Posterior vena cava (tissue), 2 donors: ENCODE data around the gene LDLRAD4. TPM values are rescaled to one million over a fixed set of nuclear protein-coding genes. Genes with fewer than 3 reads are reported as not detected.

ENCODE experiments used
- DNase-seq: peaks from one replicate; pipeline ENCODE4 v3.0.0-alpha.2; 2020; ENCODE audit warnings: low spot score
- intact Hi-C, 2 donors: fragments of 100-400 bp; cut with DNase I; formaldehyde crosslinking; loops; one replicate each; pipeline versions ENCODE4 v1.14.1 to v1.14.2; 2022 to 2023
- total RNA-seq, 2 donors: library from RNA; stranded (reverse); fragmentation: NEBNext Ultra II Directional; extraction: Animal tissue kit (Norgen Biotek cat#: 25700); gene quantifications; one replicate each; pipeline ENCODE4 v1.2.1, GENCODE V29; 2021
- donor health status: DM: yes; HTN: yes; CAD: no.
- donor health status: DM: yes; HTN: yes; CAD: no.

Gene LDLRAD4
- total RNA-seq, 2 donors from 2014 or later: 52.3 to 74.8 TPM

GRCh38 chr18:13511961-13512577 is 293.5 kb downstream of the LDLRAD4 start:
- no peak for DNase-seq
- intact Hi-C loops: no loop called here

DNA sequence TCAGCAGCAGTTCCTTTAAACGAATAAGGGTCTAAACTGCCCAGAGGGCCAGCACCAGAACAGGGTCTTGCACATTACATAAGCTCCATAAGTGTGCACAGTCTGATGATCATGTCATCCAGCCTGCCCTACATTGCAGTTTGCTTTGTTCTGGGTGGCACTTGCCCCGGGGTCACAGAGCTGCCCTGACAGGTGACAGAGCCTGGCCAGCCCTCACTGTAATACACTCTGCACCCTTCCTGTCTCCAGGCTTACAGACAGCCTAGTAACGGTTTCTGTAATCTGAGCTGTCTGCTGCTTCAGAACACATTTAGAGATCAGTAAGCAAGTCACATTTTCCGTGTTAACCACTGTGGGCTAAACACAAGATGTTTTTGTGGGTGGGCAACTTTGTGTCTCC is 294.5 kb downstream of the LDLRAD4 start:
- no peak for DNase-seq
- intact Hi-C loops: no loop called here

GRCh38 chr18:13513481-13513880 is 294.9 kb downstream of the LDLRAD4 start:
- DNase-seq: no peak
- intact Hi-C loops: no loop called here

GRCh38 chr18:13514558-13514957 is 296.0 kb downstream of the LDLRAD4 start:
- no peak for DNase-seq
- intact Hi-C loops: no loop called here

GRCh38 chr18:13516855-13517254 is 298.3 kb downstream of the LDLRAD4 start:
- no peak for DNase-seq
- intact Hi-C loops: loop anchor here in 1 of 2 donors (1.0 kb wide), 1 partner anchor 22 kb away; no protein-coding TSS in a partner anchor

- no peak for DNase-seq
- intact Hi-C loops: loop anchor here in 1 of 2 donors (1.0 kb wide), 1 partner anchor 22 kb away; no protein-coding TSS in a partner anchor
Observed at GRCh38 chr18:13517369-13517768, 298.8 kb downstream of the LDLRAD4 start.

DNA sequence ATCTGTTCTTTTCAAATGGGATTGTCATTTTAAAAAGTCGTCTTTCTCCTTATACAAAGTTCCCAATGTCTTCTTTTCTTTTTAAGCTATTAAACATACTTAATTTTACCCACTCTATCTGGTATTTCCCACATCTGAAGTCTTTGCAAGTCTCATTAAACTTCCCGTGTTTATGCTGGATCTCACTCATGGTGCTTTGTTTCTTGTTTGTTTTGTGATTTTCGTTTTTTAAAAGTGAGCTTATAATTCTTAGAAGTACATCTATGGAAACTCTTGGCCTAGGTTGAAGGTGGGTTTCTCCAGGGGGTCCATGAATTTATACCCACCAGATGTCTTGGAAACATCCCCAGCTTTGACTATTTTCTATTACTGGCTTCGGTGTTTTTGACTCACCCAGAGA is 299.8 kb downstream of the LDLRAD4 start:
- no peak for DNase-seq
- intact Hi-C loops: no loop called here

GRCh38 chr18:13520306-13520705 is 301.7 kb downstream of the LDLRAD4 start:
- DNase-seq: no peak
- intact Hi-C loops: no loop called here

DNA sequence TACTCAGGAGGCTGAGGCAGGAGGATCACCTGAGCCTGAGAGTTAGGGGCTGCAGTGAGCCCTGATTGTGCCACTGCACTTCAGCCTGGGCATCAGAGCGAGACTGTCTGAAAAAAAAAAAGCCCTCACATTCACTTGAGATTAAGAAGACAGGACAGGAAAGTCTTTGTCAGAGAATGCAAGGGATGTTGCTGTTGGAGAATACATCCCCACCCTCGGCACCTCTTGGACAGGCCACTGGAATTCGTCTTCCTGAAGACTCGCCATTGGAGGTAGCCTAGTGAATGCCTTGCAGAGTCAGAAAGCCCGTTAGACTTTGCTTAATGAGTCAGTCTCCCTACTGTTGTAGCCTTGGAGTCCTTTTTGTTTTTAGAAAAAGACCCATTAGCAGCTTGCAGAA is 302.2 kb downstream of the LDLRAD4 start:
- DNase-seq: no peak
- intact Hi-C loops: no loop called here

DNA sequence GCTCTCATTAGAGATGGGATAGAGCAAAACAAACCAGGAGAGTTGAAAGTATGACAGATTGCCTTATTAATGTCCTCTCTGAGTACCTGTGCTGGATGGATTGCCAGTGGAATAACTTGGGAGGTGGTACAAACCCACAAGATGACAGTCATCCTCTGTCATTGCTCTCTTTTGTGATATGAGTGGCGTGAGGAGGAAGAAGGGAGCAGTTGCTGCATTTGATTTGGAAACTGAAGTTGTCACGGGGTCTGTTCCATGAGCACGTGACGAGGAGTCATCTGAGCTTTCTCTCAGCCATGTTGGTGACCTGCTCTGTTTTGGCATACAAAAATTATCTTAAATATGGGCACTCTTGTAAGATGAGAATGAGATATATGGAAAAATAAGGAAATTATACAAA is 302.9 kb downstream of the LDLRAD4 start:
- no peak for DNase-seq
- intact Hi-C loops: no loop called here

- intact Hi-C loops: no loop called here
- DNase-seq: no peak
Observed at GRCh38 chr18:13522256-13522655, 303.7 kb downstream of the LDLRAD4 start.

- DNase-seq: no peak
- intact Hi-C loops: no loop called here
Observed at GRCh38 chr18:13522861-13523660, 304.5 kb downstream of the LDLRAD4 start.

DNA sequence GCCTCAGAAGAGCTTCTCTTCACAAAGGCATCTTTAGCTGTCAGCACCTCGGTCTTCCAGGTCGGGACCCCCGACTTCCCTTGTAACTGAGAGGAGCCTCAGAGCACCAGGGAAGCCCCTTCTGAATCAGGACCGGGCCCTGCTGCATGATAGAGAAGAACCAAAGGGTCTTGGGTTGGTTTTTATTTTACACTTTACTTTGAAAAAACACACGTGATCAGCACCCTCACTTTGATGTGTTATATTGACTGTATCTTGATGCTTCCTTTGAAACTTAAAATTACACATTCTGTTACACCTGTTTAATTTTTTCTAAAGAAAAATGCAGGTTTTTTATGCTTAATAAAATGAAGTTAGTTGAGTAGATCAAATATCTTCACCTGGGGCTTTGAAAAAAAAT is 305.5 kb downstream of the LDLRAD4 start:
- intact Hi-C loops: no loop called here
- no peak for DNase-seq

DNA sequence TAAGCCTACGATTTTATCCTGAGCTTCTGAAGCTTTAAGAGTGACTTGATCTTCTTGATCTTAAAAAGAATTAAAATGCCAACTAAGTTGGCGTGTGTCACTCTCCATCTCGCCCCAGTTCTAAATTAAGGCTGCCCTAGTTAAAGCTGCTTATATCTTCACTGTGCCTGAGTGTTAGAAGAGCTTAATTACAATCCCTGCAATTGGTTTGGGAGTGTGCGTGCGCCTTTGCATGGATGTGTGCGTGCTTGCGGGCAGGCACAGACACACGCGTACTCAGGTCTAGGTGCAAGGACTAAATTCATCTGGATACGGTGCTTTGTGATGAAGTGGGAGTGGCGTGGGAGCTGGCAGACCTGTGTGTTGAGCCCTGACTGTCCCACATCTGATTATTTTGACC is 306.3 kb downstream of the LDLRAD4 start:
- no peak for DNase-seq
- intact Hi-C loops: no loop called here

GRCh38 chr18:13525381-13526029 is 306.9 kb downstream of the LDLRAD4 start:
- no peak for DNase-seq
- intact Hi-C loops: no loop called here

GRCh38 chr18:13526519-13526918 is 308.0 kb downstream of the LDLRAD4 start:
- intact Hi-C loops: no loop called here
- DNase-seq: no peak

DNA sequence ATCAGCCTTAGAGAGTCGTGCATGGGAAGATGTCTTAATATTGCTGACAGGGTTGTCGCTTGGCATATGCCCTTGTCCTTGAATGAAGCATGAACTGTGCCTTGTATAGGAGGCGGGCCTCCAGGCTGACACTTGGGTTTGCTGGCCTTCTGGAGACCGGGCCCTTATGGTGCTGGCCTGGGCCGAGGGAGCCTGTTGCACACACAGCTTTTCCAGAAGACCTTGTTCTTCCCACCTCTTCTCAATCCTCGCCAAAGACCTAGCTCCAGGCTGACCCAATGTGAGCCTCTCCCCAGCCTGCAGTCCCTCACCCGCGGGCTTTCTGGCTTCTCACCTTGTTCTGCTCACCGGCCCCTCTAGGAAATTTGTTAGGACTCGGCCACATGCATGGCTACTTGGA is 308.7 kb downstream of the LDLRAD4 start:
- intact Hi-C loops: no loop called here

GRCh38 chr18:13527730-13528129 is 309.2 kb downstream of the LDLRAD4 start:
- intact Hi-C loops: no loop called here
- DNase-seq: no peak

More for the DNA sequence above, 308.7 kb downstream of the LDLRAD4 start:
- DNase-seq: no peak

DNA sequence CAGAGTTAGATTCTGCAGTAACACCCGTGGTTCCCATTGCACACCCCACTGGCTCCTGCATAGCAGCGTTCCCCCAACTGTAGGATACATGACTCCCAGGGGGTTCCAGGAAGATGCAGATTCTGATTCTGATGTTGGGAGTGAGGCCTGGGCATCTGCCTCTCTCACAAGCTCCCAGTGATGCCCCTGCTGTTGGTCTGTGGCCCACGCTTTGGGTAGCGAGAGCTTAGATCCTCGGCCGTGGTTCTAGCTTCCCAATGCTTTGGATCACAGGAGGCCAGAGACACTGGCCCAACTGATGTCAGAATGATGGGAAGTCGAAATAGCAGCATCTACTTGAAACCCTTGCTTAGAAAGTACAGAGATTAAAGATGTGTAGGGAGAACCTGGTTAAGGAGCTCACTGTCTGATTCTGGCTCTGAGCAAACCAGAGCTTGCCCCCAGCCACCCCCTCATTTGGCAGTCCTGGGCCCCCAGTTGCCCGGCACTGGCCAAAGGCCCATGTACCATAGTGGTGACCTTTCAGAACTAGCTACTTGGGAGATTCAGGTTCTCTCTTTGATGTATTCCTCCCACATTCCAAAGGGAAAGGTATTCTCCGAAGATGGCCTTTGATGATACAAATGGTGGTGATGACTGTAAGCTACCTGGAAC is 310.3 kb downstream of the LDLRAD4 start:
- intact Hi-C loops: no loop called here

More for the DNA sequence above, 310.3 kb downstream of the LDLRAD4 start:
- no peak for DNase-seq
